ENCODE results near the gene CACNA1C. TPM values are rescaled to one million over a fixed set of nuclear protein-coding genes. Genes with fewer than 3 reads are reported as not detected.

The CACNA1C gene
- total RNA-seq, 1 experiment from 2014 or later = 1.1 TPM

GRCh38 chr12:2113119-2113912, 60.5 kb downstream of the CACNA1C start:
- no peak overlapping the region for H3K27ac ChIP-seq (ENCODE audit: insufficient read length, low read depth, low read length)
- no peak overlapping the region for H3K18ac ChIP-seq (ENCODE audit: insufficient read length, low read depth, low read length)
- H3T11ph ChIP-seq (ENCODE audit: low read length) = no peak overlapping the region
- Mint-ChIP-seq H3K4me3 (no peak overlapping the region), H3K27ac (no peak overlapping the region; a peak in 1 of 7 replicates), H3K9me3 (no peaks in the 10 kb centered on the region), H3K4me1 (no peaks in the 10 kb centered on the region; a peak in 1 of 4 replicates), H3K36me3 (ENCODE audit: insufficient read depth in 1 of 3, low read depth in 3 of 3) (no peaks in the 10 kb centered on the region), H3K27me3 (ENCODE audit: low read depth) (peaks cover 1% of the 10 kb centered on the region; the same call in 1 of the 2 replicates)
- H3K79me2 ChIP-seq (ENCODE audit: insufficient read depth, low read length) = no peaks in the 10 kb centered on the region
- no peak overlapping the region for H2AFZ ChIP-seq (ENCODE audit: low read length)
- DNase-seq = no peak
- TF ChIP-seq CTCF (conservative IDR thresholded peaks at IDR 0.05) = no peak
- H3K23me2 ChIP-seq (ENCODE audit: insufficient read length, low read depth, low read length, poor library complexity, severe bottlenecking) = no peaks in the 10 kb centered on the region
- no peak overlapping the region for H3K23ac ChIP-seq (ENCODE audit: insufficient read length, low read depth, low read length)
- H2BK5ac ChIP-seq (ENCODE audit: insufficient read length, low read length) = no peak overlapping the region
- H4K91ac ChIP-seq (ENCODE audit: insufficient read length, low read depth, low read length) = no peak overlapping the region
- H3K9me3 ChIP-seq (ENCODE audit: control insufficient read depth, low read depth, low read length) = no peaks in the 10 kb centered on the region
- no peaks in the 10 kb centered on the region for H3K79me1 ChIP-seq (ENCODE audit: insufficient read depth, low read depth, low read length, poor library complexity, severe bottlenecking)
- WGBS (ENCODE audit: extremely low coverage, insufficient read length, low lambda C conversion rate) = no CpG with 5 or more reads among the region's 14 CpGs
- H3K4ac ChIP-seq (ENCODE audit: low read depth, low read length) = no peak overlapping the region
- H2BK20ac ChIP-seq (ENCODE audit: low read depth, low read length, poor library complexity, severe bottlenecking) = no peak overlapping the region
- H4K5ac ChIP-seq (ENCODE audit: insufficient read length, low read depth, low read length) = no peak overlapping the region
- no peak overlapping the region for H4K8ac ChIP-seq (replicated peaks; ENCODE audit: insufficient read length, low read depth, low read length)
- H3K4me1 ChIP-seq (ENCODE audit: insufficient read depth, low read length) = no peaks in the 10 kb centered on the region
- no peaks in the 10 kb centered on the region for H4K20me1 ChIP-seq (ENCODE audit: control insufficient read depth, insufficient read depth, insufficient read length)
- H3K9ac ChIP-seq (ENCODE audit: extremely low read depth, insufficient read length, low read length) = no peak overlapping the region
- no peak overlapping the region for H2BK120ac ChIP-seq (ENCODE audit: low read depth, low read length, poor library complexity, severe bottlenecking)
- H3K14ac ChIP-seq (ENCODE audit: insufficient read depth, low read length) = no peak overlapping the region; the same call in 1 of the 2 replicates
- no peak overlapping the region for H2BK12ac ChIP-seq (ENCODE audit: insufficient read length, low read depth, low read length)
- H3K27me3 ChIP-seq (ENCODE audit: insufficient read depth, low read length) = no peaks in the 10 kb centered on the region
- no peak overlapping the region for H2BK15ac ChIP-seq (ENCODE audit: low read depth, low read length)
- H2AK5ac ChIP-seq (ENCODE audit: insufficient read length, low read length) = no peak overlapping the region
- H3K4me2 ChIP-seq (ENCODE audit: insufficient read depth, insufficient read length, low read length) = no peak overlapping the region
- no peak overlapping the region for H3K56ac ChIP-seq (ENCODE audit: insufficient read length, low read depth, low read length)

Measured in H9 (cell line).